ENCODE measurements around the gene MSRB3. TPM values are rescaled to one million over a fixed set of nuclear protein-coding genes. Genes with fewer than 3 reads are reported as not detected.

MSRB3 gene
- total and polyA plus RNA-seq, 10 of the 15 experiments (the other 5 are each of a cell fraction or from before 2014, with no cell fraction given), result 0.07 to 2.7 (median 1.3) TPM

GRCh38 chr12:65492998-65493912 is 214.8 kb downstream of the MSRB3 start:
- H3K4me2 ChIP-seq (ENCODE audit: control insufficient read depth, insufficient read depth), result no peak overlapping the region
- H3K27ac ChIP-seq (ENCODE audit: control insufficient read depth, insufficient read depth), result no peak overlapping the region
- H3K9ac ChIP-seq (ENCODE audit: control insufficient read depth, insufficient read depth, low read length), result no peak overlapping the region
- no peaks in the 10 kb centered on the region for H3K4me1 ChIP-seq (ENCODE audit: control insufficient read depth, insufficient read depth, low read length)
- intact Hi-C loops (cut with micrococcal nuclease; ENCODE audit: unreplicated experiment), result no loop called here
- no peak for TF ChIP-seq IRF5 (IDR thresholded peaks at IDR 0.05; ENCODE audit: borderline replicate concordance)
- TF ChIP-seq SPI1 (IDR thresholded peaks at IDR 0.05; ENCODE audit: borderline replicate concordance, insufficient read depth, low read depth, low read length), result no peak
- no peak for TF ChIP-seq CHD2 (IDR thresholded peaks at IDR 0.05; ENCODE audit: borderline replicate concordance, low read depth, low read length)
- TF ChIP-seq SREBF2 (IDR thresholded peaks at IDR 0.05; ENCODE audit: low read length), result no peak
- no peak for TF ChIP-seq FOXK2 (IDR thresholded peaks at IDR 0.05)
- TF ChIP-seq FOXM1 (IDR thresholded peaks at IDR 0.05; ENCODE audit: low read depth, low read length), result no peak
- no peak for TF ChIP-seq BCL11A (IDR thresholded peaks at IDR 0.05; ENCODE audit: low read depth, low read length)
- TF ChIP-seq NKRF (conservative IDR thresholded peaks at IDR 0.05), result no peak
- H4K20me1 ChIP-seq (ENCODE audit: control insufficient read depth, insufficient read depth), result no peaks in the 10 kb centered on the region
- no peak overlapping the region for H3K4me3 ChIP-seq
- no TSS peak for BruUV-seq (replicated peaks)
- no peaks in the 10 kb centered on the region for H3K27me3 ChIP-seq (replicated peaks in 1 of 2; ENCODE audit: control insufficient read depth in 2 of 2, insufficient read depth in 2 of 2, low read length in 1 of 2)
- WGBS (ENCODE audit: insufficient coverage, insufficient replicate concordance, low lambda C conversion rate, missing lambda C conversion rate), result 0% methylated on average over 1 of the region's 1 CpG
- no peaks in the 10 kb centered on the region for H3K79me2 ChIP-seq (ENCODE audit: control insufficient read depth, insufficient read depth, low read length)
- FAIRE-seq (no peak), ATAC-seq (no peak), DNase-seq (ENCODE audit: low read depth, low spot score) (no peak)
- POLR2A ChIA-PET, result no interaction called here
- no peaks in the 10 kb centered on the region for H3K9me3 ChIP-seq (replicated peaks; ENCODE audit: control insufficient read depth, insufficient read depth, low read length)
- SMC1A ChIA-PET (ENCODE audit: uncharacterized antibody, unreplicated experiment), result no interaction called here
- RAD21 ChIA-PET (ENCODE audit: unreplicated experiment), result no interaction called here
- no peak overlapping the region for H2AFZ ChIP-seq (ENCODE audit: control insufficient read depth, low read depth, low read length)
- no peaks in the 10 kb centered on the region for H3K36me3 ChIP-seq (ENCODE audit: control insufficient read depth in 2 of 2, insufficient read depth in 2 of 2, low read length in 1 of 2)
- in situ Hi-C loops (cut with MboI), result no loop called here
- CTCF ChIA-PET, result interaction anchor here (0.6 kb wide), 1 partner anchor 1124 kb away, joined by 3 read pairs; no protein-coding TSS in a partner anchor

Data from GM12878 (cell line).